ENCODE results near the gene FAM120C.

FAM120C gene

GRCh38 chrX:54182864-54183613, at the start of gene FAM120C:
Gene FAM120C, minus strand, starts transcription at chrX:54183254. Its CDS starts 56 bp downstream, at chrX:54183198.
- peak; percentile 71 for DNase-seq

- DNase-seq = no peak
These were observed 47.5 kb upstream of the FAM120C start for GRCh38 chrX:54230435-54231148.

- DNase-seq = no peak
These were observed 40.5 kb upstream of the FAM120C start for GRCh38 chrX:54223581-54223980.

- no peak for DNase-seq
These were observed 30.5 kb upstream of the FAM120C start for GRCh38 chrX:54213603-54214002.

- no peak for DNase-seq
These were observed 25.5 kb upstream of the FAM120C start for GRCh38 chrX:54208531-54208930.

GRCh38 chrX:54198262-54198661, 15.2 kb upstream of the FAM120C start:
- no peak for DNase-seq

GRCh38 chrX:54194982-54195588, 12.0 kb upstream of the FAM120C start:
- DNase-seq = no peak

GRCh38 chrX:54193085-54193821, 10.2 kb upstream of the FAM120C start:
- DNase-seq = no peak

GRCh38 chrX:54184474-54184873, 1.4 kb upstream of the FAM120C start:
- no peak for DNase-seq

- peak; percentile 67 for DNase-seq
These were observed 725 bp downstream of the FAM120C start for GRCh38 chrX:54182194-54182863.

GRCh38 chrX:54181202-54181953, 1.7 kb downstream of the FAM120C start:
- no peak for DNase-seq

- no peak for DNase-seq
These were observed 2.7 kb downstream of the FAM120C start for GRCh38 chrX:54180403-54180802.

GRCh38 chrX:54178100-54178940, 4.7 kb downstream of the FAM120C start:
- no peak for DNase-seq

GRCh38 chrX:54177306-54177705, 5.7 kb downstream of the FAM120C start:
- no peak for DNase-seq

GRCh38 chrX:54173791-54174190, 9.3 kb downstream of the FAM120C start:
- DNase-seq = no peak

GRCh38 chrX:54172455-54172854, 10.6 kb downstream of the FAM120C start:
- no peak for DNase-seq

- no peak for DNase-seq
These were observed 11.4 kb downstream of the FAM120C start for GRCh38 chrX:54171527-54172250.

- no peak for DNase-seq
These were observed 12.0 kb downstream of the FAM120C start for GRCh38 chrX:54171091-54171490.

- DNase-seq = no peak
These were observed 16.1 kb downstream of the FAM120C start for GRCh38 chrX:54166915-54167314.

- no peak for DNase-seq
These were observed 25.5 kb downstream of the FAM120C start for GRCh38 chrX:54157561-54157960.
